Adrenal gland (tissue), 12 donors: Measurements from ENCODE around the gene GNMT. TPM values are rescaled to one million over a fixed set of nuclear protein-coding genes. Genes with fewer than 3 reads are reported as not detected.
A peak's percentile ranks its signal among the peaks of the same experiment; 100 is the strongest.

Experiments used
- DNase-seq, 7 donors: peaks; one replicate each; pipeline ENCODE4 v3.0.0-alpha.2; 2019 to 2020
- H3K27ac ChIP-seq, 5 donors: fragments of 200-600 bp; sonication (generic) in 4 of 5; 1 replicate in 3 of 5; 2 replicates in 2 of 5; pipeline versions ENCODE4 v1.5.1 to v1.8.0; 2016 to 2020; ENCODE audit warnings: mild to moderate bottlenecking in 1 of 5
- H3K27me3 ChIP-seq: fragments of 200-600 bp; 2 replicates; pipeline ENCODE4 v1.8.0; 2021
- H3K36me3 ChIP-seq, 2 donors: fragments of 200-600 bp; replicated peaks in 1 of 2; 1 replicate in 1 of 2; 2 replicates in 1 of 2; pipeline versions ENCODE4 v1.5.1 to v1.8.0; 2018 to 2022
- H3K4me1 ChIP-seq, 2 donors: fragments of 200-600 bp; replicated peaks in 1 of 2; 1 replicate in 1 of 2; 2 replicates in 1 of 2; pipeline versions ENCODE4 v1.5.1 to v1.8.0; 2018 to 2021
- H3K4me3 ChIP-seq, 4 donors: fragments of 200-600 bp; sonication (generic) in 3 of 4; one replicate each; pipeline ENCODE4 v1.5.1; 2016 to 2018
- H3K9me3 ChIP-seq, 3 donors: fragments of 200-600 bp; sonication (generic) in 1 of 3; replicated peaks in 1 of 3; 1 replicate in 2 of 3; 2 replicates in 1 of 3; pipeline versions ENCODE4 v1.5.1 to v1.8.0; 2016 to 2021
- CTCF ChIP-seq, 6 experiments: fragments of 450-650 bp in 4 of 6; fragments of 200-600 bp in 2 of 6; sonication (generic) in 1 of 6; IDR thresholded peaks; 1 replicate in 5 of 6; 2 replicates in 1 of 6; pipeline versions ENCODE4 v1.5.1 to v1.8.0; 2016 to 2021; ENCODE audit warnings: antibody characterized with exemption in 6 of 6, mild to moderate bottlenecking in 2 of 6, moderate library complexity in 1 of 6
- POLR2A ChIP-seq, 2 donors: fragments of 450-650 bp; IDR thresholded peaks; one replicate each; pipeline ENCODE4 v1.6.1; 2017; ENCODE audit warnings: antibody characterized with exemption in 2 of 2, mild to moderate bottlenecking in 2 of 2, moderate library complexity in 1 of 2
- WGBS, 4 donors: extraction: QIAGEN DNeasy Blood & Tissue Kit in 2 of 4; methylation state at CpG; one replicate each; pipeline versions ENCODE4 v1.1.5 to v1.1.7; 2013 to 2017; 5-methylcytosine and 5-hydroxymethylcytosine counted together
- intact Hi-C, 2 donors: fragments of 100-400 bp; cut with DNase I; formaldehyde crosslinking; loops; one replicate each; pipeline versions ENCODE4 v1.14.1 to v1.15.0; 2022 to 2023
- polyA plus RNA-seq, 3 donors: library from polyadenylated mRNA; stranded (reverse); fragments of 200-250 nt in 2 of 3; fragments of 350-450 nt in 1 of 3; fragmentation: Illumina TruSeq in 1 of 3; extraction: RNeasy Lipid Tissue Mini Kit (QIAGEN cat#74804) in 1 of 3; gene quantifications; one replicate each; pipeline ENCODE4 v1.2.3, GENCODE V29; 2013 to 2014
- total RNA-seq, 9 donors: library from RNA; depleted of rRNA in 4 of 9; stranded (reverse); fragments of >200 nt in 4 of 9; fragments of 120-200 nt in 1 of 9; fragmentation: NEBNext Ultra II Directional in 1 of 9; extraction: Animal tissue kit (Norgen Biotek cat#: 25700) in 1 of 9; gene quantifications; one replicate each; pipeline versions ENCODE4 v1.1.0 to v1.2.4, GENCODE V29; 2013 to 2023
- donor health status: healthy with polysubstance abuse.
- donor health status: Bipolar disorder and iron deficiency.
- donor health status: DM: yes; HTN: yes; CAD: no.
- donor health status: DM: no; HTN: no; CAD: no.
- donor health status: DM: no; HTN: no; CAD: no.
- donor health status: DM: yes; HTN: yes; CAD: no.

GNMT gene
- total and polyA plus RNA-seq, 12 donors = 0.28 to 4.4 (median 0.53) TPM; not detected in 4

DNA sequence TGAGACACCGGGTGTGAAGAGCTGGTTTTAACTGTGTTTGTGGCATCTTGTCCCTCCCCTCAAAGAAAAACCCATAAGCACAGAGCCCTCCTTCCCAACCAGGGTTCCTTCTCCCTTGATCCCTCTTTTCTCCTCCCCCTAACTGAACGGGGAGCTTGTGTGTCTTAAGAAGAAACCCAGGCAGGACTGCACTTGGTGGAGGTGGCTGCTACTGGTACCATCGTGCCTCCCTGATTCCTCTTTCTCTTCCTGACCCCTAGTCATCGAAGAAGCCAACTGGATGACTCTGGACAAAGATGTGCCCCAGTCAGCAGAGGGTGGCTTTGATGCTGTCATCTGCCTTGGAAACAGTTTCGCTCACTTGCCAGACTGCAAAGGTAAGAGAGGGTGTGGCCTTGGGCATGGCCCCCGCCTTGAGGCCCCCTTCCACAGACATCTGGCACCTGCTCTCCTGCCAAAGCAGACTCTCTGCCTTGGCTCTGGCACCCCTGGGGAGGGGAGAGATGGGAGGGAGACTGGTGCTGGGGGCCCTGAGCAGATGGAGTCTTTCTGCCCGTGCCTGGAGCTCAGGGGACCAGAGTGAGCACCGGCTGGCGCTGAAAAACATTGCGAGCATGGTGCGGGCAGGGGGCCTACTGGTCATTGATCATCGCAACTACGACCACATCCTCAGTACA is 2.1 kb downstream of the GNMT start:
- no peaks in the 10 kb centered on the region for H3K9me3 ChIP-seq
- peaks cover 10% of the 10 kb centered on the region in 2 donors for H3K4me1 ChIP-seq
- WGBS, 4 donors = 89 to 93% (median 91%) methylated on average over 10 to 13 of the region's 13 CpGs
- no peak overlapping the region for H3K4me3 ChIP-seq
- no peak for TF ChIP-seq POLR2A (IDR thresholded peaks at IDR 0.05)
- TF ChIP-seq CTCF (IDR thresholded peaks at IDR 0.05) = no peak
- H3K27me3 ChIP-seq = no peaks in the 10 kb centered on the region
- intact Hi-C loops = no loop called here
- H3K27ac ChIP-seq = no peak overlapping the region
- no peak for DNase-seq
- peaks cover 0 to 32% of the 10 kb centered on the region in 2 donors for H3K36me3 ChIP-seq

GRCh38 chr6:42963179-42963854 is 2.8 kb downstream of the GNMT start:
- Histone ChIP-seq H3K4me3 (no peak overlapping the region), H3K9me3 (no peaks in the 10 kb centered on the region), H3K27me3 (no peaks in the 10 kb centered on the region), H3K4me1 (peaks cover 10% of the 10 kb centered on the region in 2 donors), H3K27ac (no peak overlapping the region), H3K36me3 (peaks cover 0 to 36% of the 10 kb centered on the region in 2 donors)
- DNase-seq = no peak
- TF ChIP-seq CTCF (IDR thresholded peaks at IDR 0.05) (no peak), POLR2A (IDR thresholded peaks at IDR 0.05) (no peak)
- intact Hi-C loops = no loop called here
- WGBS, 4 donors = 83 to 87% (median 86%) methylated on average over 11 to 12 of the region's 12 CpGs; no CpG with 5 or more reads in 1 of the 4 donors

DNA sequence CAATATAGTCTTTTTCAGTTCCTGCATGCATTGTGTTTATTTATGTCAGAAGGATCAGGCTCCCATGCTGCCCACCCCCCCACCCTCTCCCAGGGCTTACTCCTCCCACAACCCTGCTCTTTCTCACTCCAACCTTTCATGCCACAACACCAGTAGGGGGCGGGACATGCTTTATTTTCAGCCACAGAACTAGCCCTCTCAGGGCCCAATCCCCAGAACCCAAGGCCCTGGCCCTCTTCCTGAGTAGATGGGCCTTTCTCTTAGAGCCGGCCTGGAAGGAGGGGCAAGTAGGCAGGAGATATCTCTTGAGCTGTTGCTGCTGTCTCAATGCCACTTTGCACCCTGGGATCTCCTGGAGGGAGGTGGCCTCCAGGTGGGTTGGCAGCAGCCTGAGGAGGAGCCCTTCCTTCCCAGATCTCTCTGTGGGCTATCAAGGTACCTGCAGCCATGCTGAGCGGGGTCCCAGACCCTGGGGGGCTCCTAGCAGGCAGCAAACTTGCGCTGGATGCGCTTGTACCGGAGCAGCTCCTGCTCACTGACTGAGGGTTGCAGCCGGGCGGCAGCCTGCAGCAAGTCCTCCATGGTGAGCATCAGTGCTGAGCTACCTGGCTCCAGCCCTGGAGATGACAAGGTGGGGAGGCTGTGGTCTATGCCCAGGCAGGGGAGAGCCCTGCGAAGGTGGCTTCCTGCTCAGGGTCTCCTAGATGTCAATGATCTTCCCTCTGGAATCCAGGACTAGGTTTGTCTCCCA is 3.5 kb downstream of the GNMT start:
- Histone ChIP-seq H3K27me3 (no peaks in the 10 kb centered on the region), H3K27ac (no peak overlapping the region), H3K4me1 (peaks cover 10% of the 10 kb centered on the region in 2 donors), H3K9me3 (no peaks in the 10 kb centered on the region), H3K4me3 (no peak overlapping the region), H3K36me3 (peaks cover 0 to 43% of the 10 kb centered on the region in 2 donors)
- intact Hi-C loops = no loop called here
- WGBS, 4 donors = 74 to 86% (median 80%) methylated on average over 3 to 9 of the region's 9 CpGs
- peak in 3 of 7 donors; percentile 31 to 55 (median 40) for DNase-seq
- TF ChIP-seq CTCF (IDR thresholded peaks at IDR 0.05) (no peak), POLR2A (IDR thresholded peaks at IDR 0.05) (no peak)

DNA sequence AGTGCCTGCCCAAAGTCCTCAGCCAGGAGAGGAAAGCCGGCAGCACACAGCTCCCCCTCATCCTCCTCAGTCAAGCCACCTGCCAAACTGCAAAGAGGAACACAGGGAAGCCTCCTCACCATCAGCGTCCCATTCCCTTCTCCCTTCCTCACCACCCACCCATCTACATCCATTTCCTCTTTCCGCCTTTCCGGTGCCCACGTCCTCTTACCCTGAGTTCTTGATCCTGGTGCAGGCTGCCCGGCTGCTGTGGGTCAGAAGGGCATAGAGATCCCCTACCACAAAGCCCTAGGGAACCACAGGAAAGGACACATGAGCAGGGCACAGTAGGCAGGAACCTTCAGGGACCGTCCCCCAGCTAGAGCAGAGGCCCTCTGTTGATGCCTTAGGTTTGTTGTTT is 6.0 kb downstream of the GNMT start:
- intact Hi-C loops = no loop called here
- DNase-seq = no peak
- TF ChIP-seq CTCF (IDR thresholded peaks at IDR 0.05) (no peak), POLR2A (IDR thresholded peaks at IDR 0.05) (no peak)
- H3K27ac ChIP-seq = no peak overlapping the region
- H3K4me3 ChIP-seq = no peak overlapping the region
- H3K9me3 ChIP-seq = no peaks in the 10 kb centered on the region
- H3K4me1 ChIP-seq = peaks cover 0 to 5% of the 10 kb centered on the region in 2 donors
- H3K27me3 ChIP-seq = no peaks in the 10 kb centered on the region
- 65 to 89% (median 76%) methylated on average over 7 of the region's 7 CpGs for WGBS, 4 donors
- H3K36me3 ChIP-seq = peaks cover 0 to 50% of the 10 kb centered on the region in 2 donors
